Fibroblast of villous mesenchyme (primary cell): Measurements from ENCODE around the gene LAMTOR1. TPM values are rescaled to one million over a fixed set of nuclear protein-coding genes. Genes with fewer than 3 reads are reported as not detected.

Experiments
- DNase-seq: peaks from one replicate; pipeline ENCODE4 v3.0.0-alpha.2; 2010; ENCODE audit warnings: low read depth
- H3K4me3 ChIP-seq: 2 replicates; pipeline ENCODE4 v1.5.1; 2011; ENCODE audit warnings: low read depth, mild to moderate bottlenecking, low read length
- total RNA-seq: library from RNA; depleted of rRNA; stranded (reverse); fragments of >200 nt; gene quantifications from 2 replicates; pipeline ENCODE4 v1.2.3, GENCODE V29; 2012
- TF ChIP-seq, protein P1 (sequence below): IDR thresholded peaks from 2 replicates; pipeline ENCODE4 v1.5.1; 2012; ENCODE audit warnings: low read depth, mild to moderate bottlenecking, low read length; ENCODE audit not compliant: insufficient read depth

The LAMTOR1 gene
- total RNA-seq, 1 donor, result 174 TPM

DNA sequence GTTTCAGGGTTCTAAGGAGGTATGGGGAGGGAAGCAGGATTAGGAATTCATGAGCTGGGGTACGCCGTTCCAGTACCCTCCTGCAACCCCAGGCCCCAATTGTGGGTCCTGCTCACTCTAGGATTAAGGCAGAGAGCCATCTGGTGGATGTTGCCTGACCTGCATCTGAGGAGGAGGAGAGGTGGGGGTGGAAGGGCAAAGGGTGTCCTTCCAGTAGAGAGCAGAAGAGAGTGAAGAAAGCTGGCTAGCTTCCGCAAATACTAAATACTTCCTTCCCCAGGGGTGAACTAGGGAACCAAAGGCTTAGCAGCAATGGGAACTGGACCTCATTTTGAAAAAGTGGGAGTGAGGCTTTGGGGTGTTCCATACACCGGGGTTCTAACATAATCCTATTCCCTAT lies 11.8 kb downstream of the LAMTOR1 start:
- H3K4me3 ChIP-seq, result no peak overlapping the region
- DNase-seq, result peak; percentile 74
- TF ChIP-seq, protein P1, sequence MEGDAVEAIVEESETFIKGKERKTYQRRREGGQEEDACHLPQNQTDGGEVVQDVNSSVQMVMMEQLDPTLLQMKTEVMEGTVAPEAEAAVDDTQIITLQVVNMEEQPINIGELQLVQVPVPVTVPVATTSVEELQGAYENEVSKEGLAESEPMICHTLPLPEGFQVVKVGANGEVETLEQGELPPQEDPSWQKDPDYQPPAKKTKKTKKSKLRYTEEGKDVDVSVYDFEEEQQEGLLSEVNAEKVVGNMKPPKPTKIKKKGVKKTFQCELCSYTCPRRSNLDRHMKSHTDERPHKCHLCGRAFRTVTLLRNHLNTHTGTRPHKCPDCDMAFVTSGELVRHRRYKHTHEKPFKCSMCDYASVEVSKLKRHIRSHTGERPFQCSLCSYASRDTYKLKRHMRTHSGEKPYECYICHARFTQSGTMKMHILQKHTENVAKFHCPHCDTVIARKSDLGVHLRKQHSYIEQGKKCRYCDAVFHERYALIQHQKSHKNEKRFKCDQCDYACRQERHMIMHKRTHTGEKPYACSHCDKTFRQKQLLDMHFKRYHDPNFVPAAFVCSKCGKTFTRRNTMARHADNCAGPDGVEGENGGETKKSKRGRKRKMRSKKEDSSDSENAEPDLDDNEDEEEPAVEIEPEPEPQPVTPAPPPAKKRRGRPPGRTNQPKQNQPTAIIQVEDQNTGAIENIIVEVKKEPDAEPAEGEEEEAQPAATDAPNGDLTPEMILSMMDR, result peak; percentile 90

DNA sequence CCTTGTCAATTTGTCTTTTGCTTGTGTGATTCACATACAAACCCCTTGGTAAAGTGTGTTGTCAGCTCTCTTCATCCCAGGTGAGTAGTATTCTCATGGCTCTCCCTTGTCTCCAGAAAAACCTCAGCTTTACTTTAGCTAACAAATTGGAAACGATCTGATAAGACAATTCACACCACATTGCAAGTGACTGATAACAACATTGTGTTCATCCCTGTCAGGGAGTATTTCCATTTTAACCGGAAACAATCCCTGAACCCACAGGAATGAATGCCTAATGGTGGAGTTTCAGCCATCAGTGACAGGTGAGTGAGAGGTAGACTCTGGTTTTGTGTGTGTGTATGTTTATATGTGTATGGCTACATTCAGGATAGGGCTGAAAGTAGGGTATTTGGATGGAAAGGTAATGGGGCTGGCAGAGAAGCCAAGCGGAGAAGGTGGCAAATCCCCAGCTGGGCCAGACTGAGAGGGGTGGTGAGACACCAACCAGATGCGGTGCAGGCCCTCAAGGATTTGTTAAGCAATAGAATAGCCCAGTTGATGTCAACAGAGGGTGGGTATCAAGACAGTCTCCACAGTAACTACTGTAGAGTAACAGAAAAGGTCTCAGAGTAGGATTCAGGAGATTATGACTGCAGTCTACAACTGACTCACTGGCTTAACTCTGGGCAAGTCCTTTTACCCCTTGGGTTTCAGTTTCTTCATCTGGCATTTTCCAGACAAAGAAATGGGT lies 14.9 kb downstream of the LAMTOR1 start:
- TF ChIP-seq, protein P1, result no peak
- no peak overlapping the region for H3K4me3 ChIP-seq
- peak; percentile 36 for DNase-seq

DNA sequence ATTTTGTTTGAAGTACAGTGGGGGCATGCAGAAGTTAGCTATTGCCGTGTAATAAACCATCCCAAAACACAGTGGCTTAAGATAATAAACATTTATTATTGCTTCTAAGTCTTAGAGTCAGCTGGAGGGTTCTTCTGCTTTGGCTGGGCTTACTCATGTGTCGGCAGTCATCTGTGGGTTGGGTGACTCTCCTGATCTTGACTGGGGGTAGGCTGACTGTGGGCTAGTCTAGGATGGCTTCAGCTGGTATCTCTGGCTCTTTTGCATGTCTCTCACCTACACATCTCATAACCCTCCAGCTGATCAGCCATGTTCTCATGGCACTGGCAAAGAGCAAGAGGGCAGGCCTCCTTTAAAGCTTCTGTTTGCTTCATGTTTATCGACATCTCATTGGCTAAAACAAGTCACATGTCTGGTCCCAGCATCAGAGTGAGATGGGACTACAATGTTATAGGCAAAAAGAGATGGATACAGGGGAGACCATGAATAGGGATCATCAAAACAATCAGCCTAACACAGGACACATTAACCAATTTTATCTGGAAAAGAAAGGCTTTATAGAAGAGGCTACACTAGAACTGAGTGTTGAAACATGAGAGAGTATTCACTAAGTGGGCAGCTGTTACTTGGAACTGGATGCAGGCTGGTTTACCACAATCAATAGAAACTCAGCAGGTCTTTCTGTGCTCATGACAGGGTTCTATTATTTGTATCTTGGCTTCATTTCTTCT lies 17.3 kb downstream of the LAMTOR1 start:
- TF ChIP-seq, protein P1, result no peak
- H3K4me3 ChIP-seq, result no peak overlapping the region
- DNase-seq, result no peak

DNA sequence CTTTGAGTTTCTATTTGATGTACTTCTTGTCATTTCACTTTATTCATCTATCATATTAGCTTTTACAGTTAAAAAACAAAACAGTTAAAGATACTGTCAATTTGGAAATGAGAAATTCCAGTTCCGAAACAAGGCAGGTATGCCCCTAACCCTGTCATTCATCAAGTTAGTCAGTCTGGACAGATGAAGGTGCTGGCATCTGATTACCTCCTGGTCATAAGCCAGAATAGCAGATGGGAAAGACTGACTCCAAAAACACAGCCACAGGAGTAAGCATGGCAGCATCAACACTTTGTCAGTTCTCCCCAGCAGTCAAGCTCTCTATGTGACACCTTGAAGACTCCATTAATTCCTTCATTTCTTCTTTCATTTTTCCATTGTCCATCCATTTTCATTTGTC lies 18.1 kb downstream of the LAMTOR1 start:
- no peak for DNase-seq
- H3K4me3 ChIP-seq, result no peak overlapping the region
- TF ChIP-seq, protein P1, result no peak

DNA sequence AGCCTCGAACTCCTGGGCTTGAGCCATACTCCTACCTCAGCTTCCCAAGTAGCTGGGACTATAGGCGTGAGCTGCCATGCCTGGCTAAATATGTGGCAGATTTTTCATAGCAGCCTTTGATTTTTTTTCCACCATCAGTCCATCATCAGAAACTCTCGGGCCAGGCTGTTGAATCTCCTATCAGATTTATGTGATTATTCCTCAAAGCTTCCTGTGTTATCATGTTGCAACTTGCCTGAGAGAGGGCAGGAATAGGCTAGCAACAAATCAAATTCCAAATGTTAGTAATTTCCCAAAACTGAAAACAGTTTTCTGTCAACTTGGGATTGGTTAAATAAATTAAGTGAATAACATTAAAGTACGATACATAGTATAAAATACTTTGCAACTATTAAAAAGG lies 19.0 kb downstream of the LAMTOR1 start:
- no peak for DNase-seq
- no peak overlapping the region for H3K4me3 ChIP-seq
- TF ChIP-seq, protein P1, result no peak

DNA sequence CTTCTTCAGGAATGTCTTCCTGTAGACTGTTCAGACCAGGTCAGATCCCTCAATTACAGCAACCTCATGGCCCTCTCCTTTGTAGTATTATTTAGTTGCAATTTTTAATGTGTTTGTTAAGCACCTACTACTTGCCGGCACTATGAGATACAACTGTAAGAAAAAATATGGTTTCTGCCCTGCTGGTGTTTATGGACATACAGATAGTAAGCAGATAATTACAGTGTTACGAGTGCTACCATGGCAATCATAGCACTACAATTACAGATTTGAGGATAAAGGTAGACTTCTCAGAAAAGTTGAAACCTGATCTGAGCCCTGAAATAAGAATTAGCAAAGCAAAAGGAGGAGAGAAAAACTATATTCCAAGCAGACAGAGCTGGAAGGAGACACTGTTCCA lies 19.7 kb downstream of the LAMTOR1 start:
- H3K4me3 ChIP-seq, result no peak overlapping the region
- TF ChIP-seq, protein P1, result no peak
- no peak for DNase-seq
